ENCODE data around the gene CER1.
A peak's percentile ranks its signal among the peaks of the same experiment; 100 is the strongest.
"Not testable (repeated sequence)": the region's sequence is repeated elsewhere in the genome, so short reads cannot be mapped to it uniquely, and the experiment has no call there.

Gene CER1

GRCh38 chr9:14702200-14702720, 20.3 kb downstream of the CER1 start:
- Histone ChIP-seq H3K4me1 (ENCODE audit: insufficient read depth, insufficient read length) (no peaks in the 10 kb centered on the region), H3K4me3 (ENCODE audit: insufficient read length, low read depth) (no peak overlapping the region), H3K27me3 (ENCODE audit: insufficient read depth, insufficient read length) (no peaks in the 10 kb centered on the region), H3K9ac (ENCODE audit: insufficient read length, low read depth) (no peak overlapping the region), H3K9me3 (ENCODE audit: insufficient read depth, low read length) (peaks cover 13% of the 10 kb centered on the region; the same call in 1 of the 2 replicates), H3K36me3 (ENCODE audit: insufficient read depth, insufficient read length, low read length) (no peaks in the 10 kb centered on the region)
- no peak for TF ChIP-seq YY1 (IDR thresholded peaks at IDR 0.05; ENCODE audit: insufficient read depth, insufficient read length)
- no peak for TF ChIP-seq SUZ12 (IDR thresholded peaks at IDR 0.05; ENCODE audit: extremely low read depth, insufficient read depth, insufficient read length)
- no peak for TF ChIP-seq ZNF274 (IDR thresholded peaks at IDR 0.05; ENCODE audit: low read depth, low read length)
- no peak for DNase-seq (ENCODE audit: low read depth, low spot score)

GRCh38 chr9:14693251-14693861, 29.2 kb downstream of the CER1 start, which contains the start of gene ZDHHC21:
ZDHHC21 (minus strand) TSS chr9:14693432; CDS start chr9:14674340, 19,092 bp downstream.
- Histone ChIP-seq H3K9me3 (ENCODE audit: insufficient read depth, low read length) (no peaks in the 10 kb centered on the region), H3K27me3 (ENCODE audit: insufficient read depth, insufficient read length) (peaks cover 18% of the 10 kb centered on the region), H3K4me3 (ENCODE audit: insufficient read length, low read depth) (peak within 1 kb of the TSS; percentile 87), H3K9ac (ENCODE audit: insufficient read length, low read depth) (peak within 1 kb of the TSS; percentile 91), H3K36me3 (ENCODE audit: insufficient read depth, insufficient read length, low read length) (peaks cover 11% of the 10 kb centered on the region), H3K4me1 (ENCODE audit: insufficient read depth, insufficient read length) (no peaks in the 10 kb centered on the region)
- peak; percentile 11 for DNase-seq (ENCODE audit: low read depth, low spot score)
- TF ChIP-seq ZNF274 (IDR thresholded peaks at IDR 0.05; ENCODE audit: low read depth, low read length) (no peak), YY1 (IDR thresholded peaks at IDR 0.05; ENCODE audit: insufficient read depth, insufficient read length) (no peak), SUZ12 (IDR thresholded peaks at IDR 0.05; ENCODE audit: extremely low read depth, insufficient read depth, insufficient read length) (no peak)

- Histone ChIP-seq H3K9me3 (ENCODE audit: insufficient read depth, low read length) (no peaks in the 10 kb centered on the region), H3K9ac (ENCODE audit: insufficient read length, low read depth) (peak overlapping the region; percentile 91), H3K27me3 (ENCODE audit: insufficient read depth, insufficient read length) (peaks cover 18% of the 10 kb centered on the region), H3K4me1 (ENCODE audit: insufficient read depth, insufficient read length) (no peaks in the 10 kb centered on the region), H3K36me3 (ENCODE audit: insufficient read depth, insufficient read length, low read length) (peaks cover 11% of the 10 kb centered on the region), H3K4me3 (ENCODE audit: insufficient read length, low read depth) (peak overlapping the region; percentile 87)
- TF ChIP-seq YY1 (IDR thresholded peaks at IDR 0.05; ENCODE audit: insufficient read depth, insufficient read length) = no peak
- peak; percentile 3 for DNase-seq (ENCODE audit: low read depth, low spot score)
Measured at GRCh38 chr9:14692470-14693250, 29.9 kb downstream of the CER1 start.

- TF ChIP-seq ZNF274 (IDR thresholded peaks at IDR 0.05; ENCODE audit: low read depth, low read length) (no peak), YY1 (IDR thresholded peaks at IDR 0.05; ENCODE audit: insufficient read depth, insufficient read length) (no peak), SUZ12 (IDR thresholded peaks at IDR 0.05; ENCODE audit: extremely low read depth, insufficient read depth, insufficient read length) (no peak)
- Histone ChIP-seq H3K27me3 (ENCODE audit: insufficient read depth, insufficient read length) (peaks cover 18% of the 10 kb centered on the region), H3K36me3 (ENCODE audit: insufficient read depth, insufficient read length, low read length) (peaks cover 11% of the 10 kb centered on the region), H3K4me1 (ENCODE audit: insufficient read depth, insufficient read length) (no peaks in the 10 kb centered on the region), H3K9ac (ENCODE audit: insufficient read length, low read depth) (no peak overlapping the region), H3K9me3 (ENCODE audit: insufficient read depth, low read length) (no peaks in the 10 kb centered on the region), H3K4me3 (ENCODE audit: insufficient read length, low read depth) (no peak overlapping the region)
- DNase-seq (ENCODE audit: low read depth, low spot score) = no peak
Measured at GRCh38 chr9:14690948-14691730, 31.4 kb downstream of the CER1 start.

GRCh38 chr9:14687042-14687719, 35.4 kb downstream of the CER1 start:
- DNase-seq (ENCODE audit: low read depth, low spot score) = no peak
- no peak for TF ChIP-seq SUZ12 (IDR thresholded peaks at IDR 0.05; ENCODE audit: extremely low read depth, insufficient read depth, insufficient read length)
- no peak for TF ChIP-seq ZNF274 (IDR thresholded peaks at IDR 0.05; ENCODE audit: low read depth, low read length)
- TF ChIP-seq YY1 (IDR thresholded peaks at IDR 0.05; ENCODE audit: insufficient read depth, insufficient read length) = no peak
- Histone ChIP-seq H3K9me3 (ENCODE audit: insufficient read depth, low read length) (no peaks in the 10 kb centered on the region), H3K36me3 (ENCODE audit: insufficient read depth, insufficient read length, low read length) (peaks cover 11% of the 10 kb centered on the region), H3K4me3 (ENCODE audit: insufficient read length, low read depth) (no peak overlapping the region), H3K4me1 (ENCODE audit: insufficient read depth, insufficient read length) (no peaks in the 10 kb centered on the region), H3K27me3 (ENCODE audit: insufficient read depth, insufficient read length) (no peaks in the 10 kb centered on the region), H3K9ac (ENCODE audit: insufficient read length, low read depth) (no peak overlapping the region)

- Histone ChIP-seq H3K4me1 (ENCODE audit: insufficient read depth, insufficient read length) (no peaks in the 10 kb centered on the region), H3K9me3 (ENCODE audit: insufficient read depth, low read length) (no peaks in the 10 kb centered on the region), H3K36me3 (ENCODE audit: insufficient read depth, insufficient read length, low read length) (peaks cover 11% of the 10 kb centered on the region), H3K27me3 (ENCODE audit: insufficient read depth, insufficient read length) (no peaks in the 10 kb centered on the region), H3K4me3 (ENCODE audit: insufficient read length, low read depth) (no peak overlapping the region), H3K9ac (ENCODE audit: insufficient read length, low read depth) (no peak overlapping the region)
- DNase-seq (ENCODE audit: low read depth, low spot score) = no peak
- TF ChIP-seq YY1 (IDR thresholded peaks at IDR 0.05; ENCODE audit: insufficient read depth, insufficient read length) (no peak), SUZ12 (IDR thresholded peaks at IDR 0.05; ENCODE audit: extremely low read depth, insufficient read depth, insufficient read length) (no peak), ZNF274 (IDR thresholded peaks at IDR 0.05; ENCODE audit: low read depth, low read length) (no peak)
Measured at GRCh38 chr9:14686168-14686567, 36.4 kb downstream of the CER1 start.

- H3K9me3 ChIP-seq (ENCODE audit: insufficient read depth, low read length); H3K4me3 ChIP-seq (ENCODE audit: insufficient read length, low read depth); H3K9ac ChIP-seq (ENCODE audit: insufficient read length, low read depth); H3K4me1 ChIP-seq (ENCODE audit: insufficient read depth, insufficient read length); DNase-seq (ENCODE audit: low read depth, low spot score); H3K27me3 ChIP-seq (ENCODE audit: insufficient read depth, insufficient read length); H3K36me3 ChIP-seq (ENCODE audit: insufficient read depth, insufficient read length, low read length): not testable (repeated sequence)
Measured at GRCh38 chr9:14682616-14683015, 39.9 kb downstream of the CER1 start.
